NCI-H2107 treated with DMSO at 0.1 percent for 48 hours (cell line): ENCODE results near the gene ANKRD13A.
"Not testable (repeated sequence)": the region's sequence is repeated elsewhere in the genome, so short reads cannot be mapped to it uniquely, and the experiment has no call there.

ENCODE experiments used
- DNase-seq: peaks from one replicate; lab custom pipeline; 2025; ENCODE audit not compliant: unreplicated experiment; lab: John Stamatoyannopoulos, UW

The ANKRD13A gene

GRCh38 chr12:110047297-110047940, 48.2 kb downstream of the ANKRD13A start:
- no peak for DNase-seq

GRCh38 chr12:110048242-110049027, 49.2 kb downstream of the ANKRD13A start, which contains the start of gene C12orf76:
Gene C12orf76 (minus strand): TSS chr12:110048522. CDS start chr12:110048495, 27 bp downstream.
- peak; percentile 97 for DNase-seq

GRCh38 chr12:110049034-110049433, 49.8 kb downstream of the ANKRD13A start:
- DNase-seq: not testable (repeated sequence)

- not testable (repeated sequence) for DNase-seq
Measured at GRCh38 chr12:110049666-110050065, 50.4 kb downstream of the ANKRD13A start.

- DNase-seq: no peak
Measured at GRCh38 chr12:110050927-110051326, 51.7 kb downstream of the ANKRD13A start.

- DNase-seq: not testable (repeated sequence)
Measured at GRCh38 chr12:110055375-110056352, 56.4 kb downstream of the ANKRD13A start.

GRCh38 chr12:110056643-110057042, 57.4 kb downstream of the ANKRD13A start:
- not testable (repeated sequence) for DNase-seq

GRCh38 chr12:110058875-110059615, 59.8 kb downstream of the ANKRD13A start:
- DNase-seq: no peak

GRCh38 chr12:110059651-110060000, 60.4 kb downstream of the ANKRD13A start:
- no peak for DNase-seq

- no peak for DNase-seq
Measured at GRCh38 chr12:110062241-110062640, 63.0 kb downstream of the ANKRD13A start.

GRCh38 chr12:110065540-110065939, 66.3 kb downstream of the ANKRD13A start:
- DNase-seq: no peak

GRCh38 chr12:110067531-110067930, 68.3 kb downstream of the ANKRD13A start:
- no peak for DNase-seq

GRCh38 chr12:110068115-110068514, 68.9 kb downstream of the ANKRD13A start:
- not testable (repeated sequence) for DNase-seq

GRCh38 chr12:110068654-110069053, 69.4 kb downstream of the ANKRD13A start:
- no peak for DNase-seq

GRCh38 chr12:110071504-110071903, 72.3 kb downstream of the ANKRD13A start:
- no peak for DNase-seq

- DNase-seq: no peak
Measured at GRCh38 chr12:110071967-110072366, 72.7 kb downstream of the ANKRD13A start.

GRCh38 chr12:110072636-110073035, 73.4 kb downstream of the ANKRD13A start:
- not testable (repeated sequence) for DNase-seq

GRCh38 chr12:110073049-110073831, 74.0 kb downstream of the ANKRD13A start:
- DNase-seq: peak; percentile 78

GRCh38 chr12:110074089-110074488, 74.9 kb downstream of the ANKRD13A start:
- DNase-seq: no peak

- DNase-seq: no peak
Measured at GRCh38 chr12:110075880-110076279, 76.7 kb downstream of the ANKRD13A start.
